ENCODE data around the gene C3orf52.
"Not testable (repeated sequence)": the region's sequence is repeated elsewhere in the genome, so short reads cannot be mapped to it uniquely, and the experiment has no call there.

Gene C3orf52, protein sequence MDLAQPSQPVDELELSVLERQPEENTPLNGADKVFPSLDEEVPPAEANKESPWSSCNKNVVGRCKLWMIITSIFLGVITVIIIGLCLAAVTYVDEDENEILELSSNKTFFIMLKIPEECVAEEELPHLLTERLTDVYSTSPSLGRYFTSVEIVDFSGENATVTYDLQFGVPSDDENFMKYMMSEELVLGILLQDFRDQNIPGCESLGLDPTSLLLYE

DNA sequence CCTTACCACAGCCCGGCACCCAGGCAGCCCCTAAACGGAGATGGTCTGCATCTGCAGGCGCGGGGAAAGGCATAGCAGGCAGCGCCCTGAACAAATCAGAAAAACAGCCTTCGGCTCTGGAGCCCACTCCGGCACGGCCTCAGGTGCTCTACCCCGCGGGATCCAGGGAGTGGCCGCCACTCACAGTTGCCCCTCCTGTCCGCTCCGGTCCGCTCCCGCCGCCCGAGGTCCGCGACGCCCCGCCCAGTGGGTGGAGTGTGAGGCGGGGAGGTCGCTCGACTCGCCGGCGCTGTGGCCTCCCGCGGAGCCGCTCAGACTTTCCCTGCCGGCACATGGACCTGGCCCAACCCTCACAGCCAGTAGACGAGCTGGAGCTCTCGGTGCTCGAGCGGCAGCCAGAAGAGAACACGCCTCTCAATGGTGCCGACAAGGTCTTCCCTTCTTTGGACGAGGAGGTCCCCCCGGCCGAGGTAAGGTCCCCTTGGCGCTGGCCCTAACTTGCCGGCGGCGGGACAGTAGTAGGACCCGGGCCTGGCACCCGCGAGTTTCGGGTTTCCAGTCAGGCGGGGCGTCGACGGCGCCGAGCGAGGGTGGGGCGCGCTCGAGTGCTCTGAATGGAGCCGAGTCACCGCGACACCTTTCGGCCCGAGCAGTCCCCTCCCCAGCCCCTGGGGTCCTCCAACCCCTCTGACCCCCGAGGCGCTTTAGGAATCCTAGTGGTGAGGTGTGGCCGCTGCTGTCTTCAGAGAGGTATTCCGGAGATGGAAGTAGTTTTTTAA, at the start of gene C3orf52:
Gene C3orf52, plus strand, starts transcription at position 314 of the 779 bp plus-strand sequence. Its CDS starts 19 bp downstream, at position 333.
- DNase-seq (ENCODE audit: low spot score): peak; percentile 86

DNA sequence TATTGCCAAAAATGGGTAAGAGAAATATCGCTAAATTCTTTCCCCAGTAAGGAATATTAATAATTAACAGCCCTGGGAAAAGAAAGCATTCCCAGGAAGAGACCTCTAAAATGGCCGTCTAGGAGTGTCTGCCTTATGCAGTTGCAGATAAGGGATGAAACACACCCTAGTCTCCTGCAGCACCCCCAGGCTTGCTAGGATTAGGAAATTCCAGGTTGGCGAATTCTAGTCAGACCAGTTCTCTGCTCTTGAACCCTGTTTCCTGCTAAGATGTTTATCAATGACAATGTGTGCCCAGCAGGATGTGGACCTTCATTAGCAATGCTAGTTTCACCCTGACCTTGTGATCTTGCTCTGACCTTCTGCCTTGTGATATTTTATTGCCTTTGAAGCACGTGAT, 49.0 kb upstream of the C3orf52 start:
- not testable (repeated sequence) for DNase-seq (ENCODE audit: low spot score)

More for the DNA sequence above, at the start of gene C3orf52:
- TF ChIP-seq, protein P1, sequence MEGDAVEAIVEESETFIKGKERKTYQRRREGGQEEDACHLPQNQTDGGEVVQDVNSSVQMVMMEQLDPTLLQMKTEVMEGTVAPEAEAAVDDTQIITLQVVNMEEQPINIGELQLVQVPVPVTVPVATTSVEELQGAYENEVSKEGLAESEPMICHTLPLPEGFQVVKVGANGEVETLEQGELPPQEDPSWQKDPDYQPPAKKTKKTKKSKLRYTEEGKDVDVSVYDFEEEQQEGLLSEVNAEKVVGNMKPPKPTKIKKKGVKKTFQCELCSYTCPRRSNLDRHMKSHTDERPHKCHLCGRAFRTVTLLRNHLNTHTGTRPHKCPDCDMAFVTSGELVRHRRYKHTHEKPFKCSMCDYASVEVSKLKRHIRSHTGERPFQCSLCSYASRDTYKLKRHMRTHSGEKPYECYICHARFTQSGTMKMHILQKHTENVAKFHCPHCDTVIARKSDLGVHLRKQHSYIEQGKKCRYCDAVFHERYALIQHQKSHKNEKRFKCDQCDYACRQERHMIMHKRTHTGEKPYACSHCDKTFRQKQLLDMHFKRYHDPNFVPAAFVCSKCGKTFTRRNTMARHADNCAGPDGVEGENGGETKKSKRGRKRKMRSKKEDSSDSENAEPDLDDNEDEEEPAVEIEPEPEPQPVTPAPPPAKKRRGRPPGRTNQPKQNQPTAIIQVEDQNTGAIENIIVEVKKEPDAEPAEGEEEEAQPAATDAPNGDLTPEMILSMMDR (IDR thresholded peaks at IDR 0.05; ENCODE audit: extremely low read depth, missing control alignments): no peak

DNA sequence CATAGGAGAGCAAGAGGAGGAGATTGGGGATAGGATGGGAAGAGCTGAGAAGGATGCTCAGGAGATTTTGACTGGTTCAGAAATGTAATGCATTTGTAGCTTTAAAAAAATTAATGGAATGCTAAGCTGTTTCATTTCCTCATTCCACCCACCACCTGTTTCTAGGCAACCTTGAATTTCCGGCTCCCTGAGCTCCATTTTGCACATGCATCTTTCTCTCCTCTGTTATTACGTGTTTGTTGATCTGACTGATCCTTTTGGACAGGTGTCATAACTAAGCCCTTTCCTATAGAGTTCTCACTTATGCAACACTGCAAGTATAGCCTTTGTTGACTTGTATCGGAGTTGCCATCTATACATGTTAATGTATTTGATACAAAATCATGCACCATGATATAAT, 47.3 kb upstream of the C3orf52 start:
- TF ChIP-seq, protein P1 (IDR thresholded peaks at IDR 0.05; ENCODE audit: extremely low read depth, missing control alignments): no peak
- peak; percentile 13 for DNase-seq (ENCODE audit: low spot score)

DNA sequence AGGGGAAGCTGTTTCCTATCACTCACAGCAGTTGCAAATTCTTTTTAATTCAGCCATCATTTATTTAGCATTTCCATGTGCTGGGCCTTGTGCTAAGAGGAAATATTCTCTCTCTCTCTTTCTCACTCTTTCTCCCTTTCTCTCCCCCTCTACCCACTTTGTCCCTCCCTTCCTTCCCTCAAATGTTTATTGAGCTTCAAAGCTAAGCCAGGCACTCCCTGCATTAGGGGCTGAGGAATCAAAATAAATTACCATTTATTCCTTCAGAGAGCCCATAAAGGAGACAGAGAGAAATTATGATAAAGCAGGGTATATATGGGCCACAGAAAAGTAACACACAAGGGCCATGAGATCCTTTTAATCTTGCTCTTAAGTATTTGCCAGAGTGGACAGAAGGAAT, 44.9 kb upstream of the C3orf52 start:
- no peak for DNase-seq (ENCODE audit: low spot score)
- TF ChIP-seq, protein P1 (IDR thresholded peaks at IDR 0.05; ENCODE audit: extremely low read depth, missing control alignments): no peak

DNA sequence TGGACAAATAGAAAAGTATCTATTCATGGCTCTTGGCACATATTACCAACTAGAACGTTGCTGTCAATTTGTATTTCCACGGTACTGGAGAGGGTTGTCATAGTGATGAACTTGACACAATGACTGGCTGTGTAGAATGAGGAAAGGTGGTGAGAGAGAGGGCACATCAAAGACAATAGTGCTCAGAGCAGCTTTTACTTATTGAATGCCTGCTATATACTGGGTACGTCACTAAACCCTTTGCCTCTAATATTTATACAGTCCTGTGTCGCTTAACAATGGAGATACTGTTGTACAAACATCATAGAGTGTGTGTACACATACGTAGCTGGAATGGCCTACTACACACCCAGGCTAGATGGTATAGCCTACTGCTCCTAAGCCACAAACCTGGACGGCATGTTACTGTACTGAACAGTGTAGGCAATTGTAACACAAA, 43.3 kb upstream of the C3orf52 start:
- no peak for DNase-seq (ENCODE audit: low spot score)
- TF ChIP-seq, protein P1 (IDR thresholded peaks at IDR 0.05; ENCODE audit: extremely low read depth, missing control alignments): no peak

DNA sequence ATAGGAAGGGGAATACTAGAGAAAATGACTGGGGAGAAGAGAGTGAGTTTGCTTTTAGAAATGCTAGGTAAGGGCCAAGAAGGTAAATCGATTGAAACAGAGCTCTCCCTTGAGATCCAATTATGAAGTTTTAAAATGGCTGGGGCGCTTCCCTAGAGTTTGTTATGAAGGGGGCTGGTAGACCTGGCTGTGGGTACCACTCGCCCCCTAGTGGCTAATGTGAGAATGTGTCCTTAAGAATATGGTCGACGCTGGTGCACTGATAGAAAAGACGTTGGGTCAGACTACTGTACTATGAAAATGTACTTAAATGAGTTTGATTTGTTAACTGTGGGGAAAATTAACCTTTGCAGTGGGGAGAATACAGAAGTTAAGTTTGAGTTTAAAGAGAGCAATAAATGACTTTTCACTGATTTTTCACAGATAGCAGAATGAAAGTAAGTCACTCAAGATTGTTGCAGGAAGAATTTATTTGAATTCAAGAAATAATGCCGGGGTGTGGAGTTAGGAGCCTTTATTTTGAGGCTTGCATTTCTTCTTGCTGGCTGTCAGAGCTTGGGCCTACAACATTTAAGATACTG, 42.5 kb upstream of the C3orf52 start:
- TF ChIP-seq, protein P1 (IDR thresholded peaks at IDR 0.05; ENCODE audit: extremely low read depth, missing control alignments): peak; percentile 67
- DNase-seq (ENCODE audit: low spot score): peak; percentile 68

DNA sequence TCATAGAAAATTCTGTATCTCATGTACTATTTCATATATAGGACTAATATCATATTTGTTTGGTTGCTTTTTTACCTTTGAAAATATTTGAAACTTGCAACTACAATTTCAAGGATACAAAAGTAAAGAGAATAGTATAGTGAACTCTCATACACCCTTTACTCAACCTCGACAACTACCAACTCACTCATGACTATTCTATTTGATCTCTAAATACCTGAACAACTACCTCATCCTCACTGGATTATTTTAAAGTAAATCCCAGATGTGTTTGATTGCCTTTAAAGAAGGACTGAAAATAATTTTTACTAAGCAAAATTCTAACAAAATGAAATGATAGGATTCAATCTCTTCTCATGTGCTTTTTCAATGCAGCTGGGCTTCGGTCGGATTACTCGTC, 39.6 kb upstream of the C3orf52 start:
- no peak for DNase-seq (ENCODE audit: low spot score)
- TF ChIP-seq, protein P1 (IDR thresholded peaks at IDR 0.05; ENCODE audit: extremely low read depth, missing control alignments): no peak
